ENCODE results near the gene ZSCAN10. TPM values are rescaled to one million over a fixed set of nuclear protein-coding genes. Genes with fewer than 3 reads are reported as not detected.

The ZSCAN10 gene
- total RNA-seq, 1 experiment from 2014 or later = not detected

DNA sequence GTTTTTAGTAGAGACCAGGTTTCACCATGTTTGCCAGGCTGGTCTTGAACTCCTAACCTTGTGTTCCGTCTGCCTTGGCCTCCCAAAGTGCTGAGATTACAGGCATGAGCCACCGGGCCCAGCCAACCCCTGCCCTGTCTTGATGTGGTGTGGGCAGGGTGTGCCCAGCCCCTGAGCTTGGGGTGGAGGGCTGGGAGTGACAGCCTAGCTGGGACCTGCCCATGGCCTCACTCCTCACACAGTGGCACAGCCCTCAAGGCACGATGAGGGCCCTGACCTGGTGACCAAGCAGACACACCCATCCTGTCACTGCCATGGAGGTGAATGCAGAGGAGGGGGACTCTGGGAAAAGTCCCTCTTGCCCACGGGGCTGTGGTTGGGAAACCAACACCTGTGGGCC lies 30.6 kb downstream of the ZSCAN10 start:
- H3K27ac ChIP-seq (ENCODE audit: low read length) = no peak overlapping the region
- no peak overlapping the region for H3K4me3 ChIP-seq (ENCODE audit: low read length)
- no peaks in the 10 kb centered on the region for H3K36me3 ChIP-seq (ENCODE audit: low read depth, low read length)
- no peaks in the 10 kb centered on the region for H3K9me3 ChIP-seq (ENCODE audit: low read length)
- no peaks in the 10 kb centered on the region for H3K79me2 ChIP-seq (ENCODE audit: low read length)
- no TSS peak for BruUV-seq (replicated peaks)
- ATAC-seq (no peak), DNase-seq (no peak)
- H3K9ac ChIP-seq (ENCODE audit: low read length) = no peak overlapping the region
- no peaks in the 10 kb centered on the region for H3F3A ChIP-seq (ENCODE audit: low read length, unreplicated experiment)
- TF ChIP-seq, protein P1, sequence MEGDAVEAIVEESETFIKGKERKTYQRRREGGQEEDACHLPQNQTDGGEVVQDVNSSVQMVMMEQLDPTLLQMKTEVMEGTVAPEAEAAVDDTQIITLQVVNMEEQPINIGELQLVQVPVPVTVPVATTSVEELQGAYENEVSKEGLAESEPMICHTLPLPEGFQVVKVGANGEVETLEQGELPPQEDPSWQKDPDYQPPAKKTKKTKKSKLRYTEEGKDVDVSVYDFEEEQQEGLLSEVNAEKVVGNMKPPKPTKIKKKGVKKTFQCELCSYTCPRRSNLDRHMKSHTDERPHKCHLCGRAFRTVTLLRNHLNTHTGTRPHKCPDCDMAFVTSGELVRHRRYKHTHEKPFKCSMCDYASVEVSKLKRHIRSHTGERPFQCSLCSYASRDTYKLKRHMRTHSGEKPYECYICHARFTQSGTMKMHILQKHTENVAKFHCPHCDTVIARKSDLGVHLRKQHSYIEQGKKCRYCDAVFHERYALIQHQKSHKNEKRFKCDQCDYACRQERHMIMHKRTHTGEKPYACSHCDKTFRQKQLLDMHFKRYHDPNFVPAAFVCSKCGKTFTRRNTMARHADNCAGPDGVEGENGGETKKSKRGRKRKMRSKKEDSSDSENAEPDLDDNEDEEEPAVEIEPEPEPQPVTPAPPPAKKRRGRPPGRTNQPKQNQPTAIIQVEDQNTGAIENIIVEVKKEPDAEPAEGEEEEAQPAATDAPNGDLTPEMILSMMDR (conservative IDR thresholded peaks at IDR 0.05; ENCODE audit: low read depth, low read length) = no peak
- TF ChIP-seq EZH2 (IDR thresholded peaks at IDR 0.05; ENCODE audit: low read length, unreplicated experiment) = no peak
- H3K4me2 ChIP-seq (ENCODE audit: low read length) = no peak overlapping the region
- no peaks in the 10 kb centered on the region for H3K9me2 ChIP-seq (replicated peaks; ENCODE audit: low read length)
- H4K20me1 ChIP-seq (ENCODE audit: low read length) = no peaks in the 10 kb centered on the region
- H2AFZ ChIP-seq (ENCODE audit: low read length) = no peak overlapping the region
- CTCF ChIA-PET = no interaction called here
- intact Hi-C loops (cut with micrococcal nuclease) = no loop called here
- POLR2A ChIA-PET (ENCODE audit: unreplicated experiment) = no interaction called here
- peaks cover 11% of the 10 kb centered on the region for H3K4me1 ChIP-seq (ENCODE audit: insufficient read depth, low read length)
- H3K27me3 ChIP-seq (ENCODE audit: low read length) = no peaks in the 10 kb centered on the region

DNA sequence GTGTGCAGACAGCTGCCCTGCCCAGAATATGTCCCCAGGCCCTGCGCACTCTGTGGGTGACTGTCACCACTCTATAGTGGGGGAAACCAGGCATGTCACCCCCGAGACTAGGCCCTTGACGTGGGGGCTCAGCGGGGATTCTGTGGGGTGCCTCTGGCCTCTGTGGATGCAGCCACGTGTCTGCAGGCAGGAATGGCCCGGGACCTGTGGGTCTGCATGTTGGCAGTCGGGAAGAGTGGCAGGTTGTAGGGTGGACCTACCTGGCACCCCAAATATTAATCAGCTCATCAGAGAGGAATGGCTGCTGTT lies 32.7 kb downstream of the ZSCAN10 start:
- CTCF ChIA-PET = no interaction called here

DNA sequence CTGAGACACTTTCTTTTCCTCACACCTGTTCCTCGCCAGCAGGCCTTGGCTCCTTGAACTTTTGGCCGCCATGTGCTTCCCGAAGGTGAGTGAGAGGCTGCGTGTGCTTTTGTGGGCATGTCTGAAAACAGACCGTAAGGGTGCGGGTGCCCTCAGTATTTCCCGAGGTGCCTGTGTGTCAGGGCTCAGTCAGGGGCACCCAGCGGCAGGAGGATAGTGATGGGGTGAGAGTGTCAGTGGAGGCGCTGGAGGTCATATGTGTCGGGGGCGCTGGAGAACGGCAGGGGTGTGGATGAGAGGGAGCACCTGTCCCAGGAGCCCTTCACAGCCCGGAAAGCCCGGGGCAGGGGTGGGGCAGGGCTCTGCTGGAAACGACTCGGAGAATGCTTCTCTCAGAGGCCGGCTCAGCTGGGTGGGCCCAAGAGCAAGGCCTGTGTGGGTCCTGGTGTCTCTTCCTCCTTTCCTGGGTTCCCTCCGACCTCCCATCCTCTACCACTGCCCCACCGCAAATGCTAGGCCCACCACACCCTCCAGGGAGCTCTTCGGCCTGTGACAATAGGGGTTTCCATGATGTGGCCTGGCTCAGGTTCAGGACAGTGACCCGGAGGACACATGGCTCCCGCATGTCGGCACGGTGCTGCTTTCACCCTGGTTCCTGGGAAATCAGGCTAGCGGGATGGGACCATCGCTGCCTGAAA lies 33.2 kb downstream of the ZSCAN10 start:
- no peaks in the 10 kb centered on the region for H3K27me3 ChIP-seq (ENCODE audit: low read length)
- no peaks in the 10 kb centered on the region for H3K79me2 ChIP-seq (ENCODE audit: low read length)
- POLR2A ChIA-PET (ENCODE audit: unreplicated experiment) = no interaction called here
- CTCF ChIA-PET = no interaction called here
- intact Hi-C loops (cut with micrococcal nuclease) = no loop called here
- BruUV-seq (replicated peaks) = no TSS peak
- H3K9me3 ChIP-seq (ENCODE audit: low read length) = no peaks in the 10 kb centered on the region
- no peaks in the 10 kb centered on the region for H3K36me3 ChIP-seq (ENCODE audit: low read depth, low read length)
- H3K4me2 ChIP-seq (ENCODE audit: low read length) = peak overlapping the region; percentile 46; the same call in 1 of the 2 replicates
- peak overlapping the region; percentile 8; the same call in 1 of the 2 replicates for H3K27ac ChIP-seq (ENCODE audit: low read length)
- TF ChIP-seq EZH2phosphoT487 (IDR thresholded peaks at IDR 0.05; ENCODE audit: borderline replicate concordance, low read length) (no peak), EZH2 (IDR thresholded peaks at IDR 0.05; ENCODE audit: low read length, unreplicated experiment) (no peak)
- TF ChIP-seq, protein P1 (conservative IDR thresholded peaks at IDR 0.05; ENCODE audit: low read depth, low read length) = no peak
- no peaks in the 10 kb centered on the region for H3K9me2 ChIP-seq (replicated peaks; ENCODE audit: low read length)
- no peak for ATAC-seq
- H3K9ac ChIP-seq (ENCODE audit: low read length) = peak overlapping the region; percentile 15; the same call in 1 of the 2 replicates
- DNase-seq = no peak
- H4K20me1 ChIP-seq (ENCODE audit: low read length) = no peaks in the 10 kb centered on the region
- no peaks in the 10 kb centered on the region for H3F3A ChIP-seq (ENCODE audit: low read length, unreplicated experiment)
- no peak overlapping the region for H3K4me3 ChIP-seq (ENCODE audit: low read length)
- H2AFZ ChIP-seq (ENCODE audit: low read length) = peak overlapping the region; percentile 69; the same call in 1 of the 2 replicates
- peaks cover 11% of the 10 kb centered on the region for H3K4me1 ChIP-seq (ENCODE audit: insufficient read depth, low read length)

More for the DNA sequence above, 32.7 kb downstream of the ZSCAN10 start:
- H3K27ac ChIP-seq (ENCODE audit: low read length) = no peak overlapping the region
- H3K79me2 ChIP-seq (ENCODE audit: low read length) = no peaks in the 10 kb centered on the region
- POLR2A ChIA-PET (ENCODE audit: unreplicated experiment) = no interaction called here
- no peaks in the 10 kb centered on the region for H3K36me3 ChIP-seq (ENCODE audit: low read depth, low read length)
- TF ChIP-seq EZH2phosphoT487 (IDR thresholded peaks at IDR 0.05; ENCODE audit: borderline replicate concordance, low read length) = no peak
- TF ChIP-seq EZH2 (IDR thresholded peaks at IDR 0.05; ENCODE audit: low read length, unreplicated experiment) = no peak
- TF ChIP-seq, protein P1 (conservative IDR thresholded peaks at IDR 0.05; ENCODE audit: low read depth, low read length) = no peak
- DNase-seq (no peak), ATAC-seq (no peak)
- H2AFZ ChIP-seq (ENCODE audit: low read length) = no peak overlapping the region
- BruUV-seq (replicated peaks) = no TSS peak
- no peaks in the 10 kb centered on the region for H3K9me2 ChIP-seq (replicated peaks; ENCODE audit: low read length)
- H3K4me2 ChIP-seq (ENCODE audit: low read length) = no peak overlapping the region
- H3K4me1 ChIP-seq (ENCODE audit: insufficient read depth, low read length) = peaks cover 11% of the 10 kb centered on the region
- no peak overlapping the region for H3K4me3 ChIP-seq (ENCODE audit: low read length)
- H4K20me1 ChIP-seq (ENCODE audit: low read length) = no peaks in the 10 kb centered on the region
- no peaks in the 10 kb centered on the region for H3K27me3 ChIP-seq (ENCODE audit: low read length)
- H3F3A ChIP-seq (ENCODE audit: low read length, unreplicated experiment) = no peaks in the 10 kb centered on the region
- no peak overlapping the region for H3K9ac ChIP-seq (ENCODE audit: low read length)
- intact Hi-C loops (cut with micrococcal nuclease) = no loop called here
- no peaks in the 10 kb centered on the region for H3K9me3 ChIP-seq (ENCODE audit: low read length)

Measured in PC-3 (cell line).